AG04449 (cell line): Measurements from ENCODE around the gene LHFPL6.

ENCODE experiments used
- CTCF ChIA-PET: fragments of 350-600 bp; formaldehyde crosslinking; extraction: SDS; loops from one replicate; lab custom pipeline; 2021; ENCODE audit warnings: antibody characterized with exemption; lab: Yijun Ruan, JAX
- POLR2A ChIA-PET: fragments of 400-600, 350-600 bp; formaldehyde crosslinking; extraction: SDS; loops from one replicate; lab custom pipeline; 2020; ENCODE audit warnings: antibody characterized with exemption, inconsistent platforms; lab: Yijun Ruan, JAX
- DNase-seq: peaks from one replicate; pipeline ENCODE4 v3.0.0-alpha.2; 2010; ENCODE audit warnings: low read depth, low spot score
- H3K4me3 ChIP-seq: 2 replicates; pipeline ENCODE4 v1.5.1; 2011; ENCODE audit warnings: low read depth, mild to moderate bottlenecking, control low read depth, low read length
- CTCF ChIP-seq: IDR thresholded peaks from one replicate; pipeline ENCODE4 v1.5.1; 2011; ENCODE audit warnings: mild to moderate bottlenecking, moderate library complexity, low read length, control low read depth, inconsistent platforms; ENCODE audit not compliant: insufficient read depth; ENCODE audit errors: missing control alignments

Gene LHFPL6

GRCh38 chr13:39567569-39567968 lies 35.4 kb downstream of the LHFPL6 start:
- TF ChIP-seq CTCF: no peak
- POLR2A ChIA-PET: no interaction called here

DNA sequence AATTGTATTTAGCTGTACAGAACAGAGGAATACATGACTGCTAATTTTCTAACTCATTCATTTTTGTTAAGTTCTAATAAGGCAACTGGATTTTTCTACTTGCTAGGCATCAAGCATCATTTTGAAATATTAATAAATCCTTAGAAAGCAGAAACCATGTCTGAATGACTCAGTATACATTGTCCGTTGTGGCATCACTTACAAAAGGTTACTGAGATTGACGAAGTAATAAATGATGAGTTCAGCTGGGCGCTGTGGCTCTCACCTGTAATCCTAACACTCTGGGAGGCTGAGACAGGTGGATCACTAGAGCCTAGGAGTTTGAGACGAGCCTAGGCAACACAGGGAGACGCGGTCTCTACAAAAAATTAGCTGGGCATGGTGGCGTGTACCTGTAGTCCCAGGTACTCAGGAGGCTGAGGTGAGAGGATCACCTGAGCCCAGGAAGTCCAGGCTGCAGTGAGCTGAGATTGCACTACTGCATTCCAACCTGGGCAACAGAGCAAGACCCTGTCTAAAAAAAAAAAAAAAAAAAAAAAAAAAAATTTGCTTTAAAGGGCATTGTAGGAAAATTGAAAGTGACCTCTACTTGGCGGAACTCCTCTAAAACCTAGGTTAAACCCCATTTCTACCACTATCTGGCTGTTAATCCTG lies 36.6 kb downstream of the LHFPL6 start:
- ChIA-PET CTCF (interaction anchor here (0.9 kb wide), 1 partner anchor 46 kb away, joined by 3 read pairs; no protein-coding TSS in a partner anchor), POLR2A (no interaction called here)
- TF ChIP-seq CTCF: no peak
- DNase-seq: no peak
- no peak overlapping the region for H3K4me3 ChIP-seq

More at GRCh38 chr13:39567569-39567968, 35.4 kb downstream of the LHFPL6 start:
- DNase-seq: no peak
- H3K4me3 ChIP-seq: no peak overlapping the region
- CTCF ChIA-PET: interaction anchor here (0.8 kb wide), 1 partner anchor 35 kb away, joined by 3 read pairs; the partner anchor contains the start of gene LHFPL6

- no peak for TF ChIP-seq CTCF
- POLR2A ChIA-PET: interaction anchor here (0.6 kb wide), 1 partner anchor 432 kb away, joined by 4 read pairs; no protein-coding TSS in a partner anchor
- CTCF ChIA-PET: interaction anchor here (0.6 to 1.3 kb wide), 4 partner anchors 8 to 150 kb away, joined by 3 to 5 read pairs (median 4); no protein-coding TSS in a partner anchor
- DNase-seq: peak; percentile 88
- peak overlapping the region; percentile 21; the same call in 1 of the 2 replicates for H3K4me3 ChIP-seq
Observed at GRCh38 chr13:39565036-39565949, 37.7 kb downstream of the LHFPL6 start.

- no peak for DNase-seq
- ChIA-PET CTCF (interaction anchor here (0.6 to 1.7 kb wide), 2 partner anchors 49 to 149 kb away, joined by 3 to 6 read pairs; no protein-coding TSS in a partner anchor), POLR2A (no interaction called here)
- no peak for TF ChIP-seq CTCF
- no peak overlapping the region for H3K4me3 ChIP-seq
Observed at GRCh38 chr13:39563470-39563735, 39.6 kb downstream of the LHFPL6 start.

- CTCF ChIA-PET: no interaction called here
Observed at GRCh38 chr13:39561971-39562370, 41.0 kb downstream of the LHFPL6 start.

More at GRCh38 chr13:39561971-39562370, 41.0 kb downstream of the LHFPL6 start:
- TF ChIP-seq CTCF: no peak
- POLR2A ChIA-PET: no interaction called here
- H3K4me3 ChIP-seq: no peak overlapping the region
- no peak for DNase-seq
